Hepatocyte (in vitro differentiated cells): Measurements from ENCODE around the gene OSBP2.

Source experiments
- CTCF ChIP-seq: fragments of 200-600 bp; sonication (generic); IDR thresholded peaks from 2 replicates; pipeline ENCODE4 v1.5.1; 2016; ENCODE audit warnings: antibody characterized with exemption, mild to moderate bottlenecking; ENCODE audit not compliant: poor library complexity
- EZH2 ChIP-seq: fragments of 200-600 bp; sonication (generic); IDR thresholded peaks from 2 replicates; pipeline ENCODE4 v1.6.1; 2016; ENCODE audit warnings: antibody characterized with exemption, mild to moderate bottlenecking, borderline replicate concordance

GRCh38 chr22:30832407-30832987 lies 137.8 kb downstream of the OSBP2 start:
- TF ChIP-seq CTCF (no peak), EZH2 (no peak)
